GM12878 (cell line): ENCODE data around the gene COQ6. TPM values are rescaled to one million over a fixed set of nuclear protein-coding genes. Genes with fewer than 3 reads are reported as not detected.
"Not testable (repeated sequence)": the region's sequence is repeated elsewhere in the genome, so short reads cannot be mapped to it uniquely, and the experiment has no call there.

Experiments used
- ATAC-seq: fragments of 200-7000 bp; cut with Tn5 transposase; 3 replicates; pipeline ENCODE4 v1.9.1; 2020; ENCODE audit warnings: mild to moderate bottlenecking, moderate library complexity
- BruUV-seq: library from RNA; stranded (reverse); fragments of 400-500 nt; replicated peaks from 2 replicates; lab custom pipeline; 2021; lab: Mats Ljungman, UMichigan
- CTCF ChIA-PET: fragments of 300-600 bp; sonication (Branson Sonifier 250); formaldehyde crosslinking; extraction: SDS; loops from one replicate; lab custom pipeline; 2021; ENCODE audit warnings: inconsistent platforms; lab: Yijun Ruan, JAX
- POLR2A ChIA-PET: fragments of 350-600 bp; formaldehyde crosslinking; extraction: SDS; loops from one replicate; lab custom pipeline; 2021; ENCODE audit warnings: inconsistent platforms; lab: Charles Lee
- RAD21 ChIA-PET: fragments of 300-600 bp; sonication (Branson Sonifier 250); formaldehyde crosslinking; loops from one replicate; lab custom pipeline; 2023; ENCODE audit warnings: antibody characterized with exemption; ENCODE audit not compliant: unreplicated experiment; lab: Charles Lee
- SMC1A ChIA-PET: fragments of 300-600 bp; sonication (Branson Sonifier 250); formaldehyde crosslinking; loops from one replicate; lab custom pipeline; 2023; ENCODE audit not compliant: unreplicated experiment, uncharacterized antibody; lab: Charles Lee
- DNase-seq: peaks from one replicate; pipeline ENCODE4 v3.0.0-alpha.2; 2011; ENCODE audit warnings: low read depth, low spot score
- FAIRE-seq: peaks from 3 replicates; lab custom pipeline; 2011; peaks lifted over from hg19 to GRCh38; lab: Jason Lieb, UNC
- H2AFZ ChIP-seq: 2 replicates; pipeline ENCODE4 v1.6.0; 2011; ENCODE audit warnings: low read depth, low read length, control low read depth; ENCODE audit not compliant: control insufficient read depth
- H3K27ac ChIP-seq: 2 replicates; pipeline ENCODE4 v1.5.1; 2011; ENCODE audit warnings: control low read depth; ENCODE audit not compliant: control insufficient read depth, insufficient read depth
- H3K27me3 ChIP-seq, 2 experiments: replicated peaks in 1 of 2; 2 replicates each; pipeline versions ENCODE4 v1.6.0 to v1.6.1; 2011; ENCODE audit warnings: low read length in 1 of 2; ENCODE audit not compliant: control insufficient read depth in 2 of 2, insufficient read depth in 2 of 2
- H3K36me3 ChIP-seq, 2 experiments: 2 replicates each; pipeline ENCODE4 v1.5.1; 2011; ENCODE audit warnings: low read length in 1 of 2; ENCODE audit not compliant: control insufficient read depth in 2 of 2, insufficient read depth in 2 of 2
- H3K4me1 ChIP-seq: 2 replicates; pipeline ENCODE4 v1.6.1; 2011; ENCODE audit warnings: mild to moderate bottlenecking, low read length, moderate library complexity, mixed read lengths; ENCODE audit not compliant: control insufficient read depth, insufficient read depth
- H3K4me2 ChIP-seq: 2 replicates; pipeline ENCODE4 v1.6.0; 2011; ENCODE audit warnings: control low read depth; ENCODE audit not compliant: control insufficient read depth, insufficient read depth
- H3K4me3 ChIP-seq: fragments of 200-600 bp; sonication (generic); 2 replicates; pipeline ENCODE4 v1.5.1; 2016
- H3K79me2 ChIP-seq: 2 replicates; pipeline ENCODE4 v1.6.0; 2011; ENCODE audit warnings: low read length; ENCODE audit not compliant: control insufficient read depth, insufficient read depth
- H3K9ac ChIP-seq: 2 replicates; pipeline ENCODE4 v1.8.0; 2011; ENCODE audit warnings: low read length, control low read depth, mixed read lengths; ENCODE audit not compliant: control insufficient read depth, insufficient read depth
- H3K9me3 ChIP-seq: replicated peaks from 3 replicates; pipeline ENCODE4 v1.5.1; 2011; ENCODE audit warnings: mild to moderate bottlenecking, low read length; ENCODE audit not compliant: control insufficient read depth, insufficient read depth
- H4K20me1 ChIP-seq: 2 replicates; pipeline ENCODE4 v1.6.0; 2011; ENCODE audit not compliant: control insufficient read depth, insufficient read depth
- CREM ChIP-seq: IDR thresholded peaks from 2 replicates; pipeline ENCODE4 v1.6.1; 2014; ENCODE audit warnings: antibody characterized with exemption, low read depth
- EED ChIP-seq: sonication (generic); IDR thresholded peaks from 2 replicates; pipeline ENCODE4 v1.6.1; 2016; ENCODE audit warnings: antibody characterized with exemption, low read depth
- ELK1 ChIP-seq: IDR thresholded peaks from 2 replicates; pipeline ENCODE4 v1.6.1; 2012; ENCODE audit warnings: low read depth, low read length, improper control_type of control experiment
- IKZF1 ChIP-seq: fragments of 450-650 bp; conservative IDR thresholded peaks from 2 replicates; pipeline ENCODE4 v1.6.1; 2017; ENCODE audit warnings: antibody characterized with exemption, mild to moderate bottlenecking
- KAT2A ChIP-seq: conservative IDR thresholded peaks from 2 replicates; pipeline ENCODE4 v1.6.1; 2011; ENCODE audit warnings: low read depth, low read length; ENCODE audit not compliant: control insufficient read depth
- MXI1 ChIP-seq: fragments of 150-350 bp; IDR thresholded peaks from 2 replicates; pipeline ENCODE4 v1.6.1; 2011; ENCODE audit warnings: low read depth, mild to moderate bottlenecking, inconsistent platforms, low read length, improper control_type of control experiment
- NFXL1 ChIP-seq: fragments of 450-650 bp; IDR thresholded peaks from 2 replicates; pipeline ENCODE4 v1.6.1; 2017; ENCODE audit warnings: antibody characterized with exemption, mild to moderate bottlenecking, borderline replicate concordance
- POU2F2 ChIP-seq: IDR thresholded peaks from 3 replicates; pipeline ENCODE4 v1.6.1; 2011; ENCODE audit warnings: low read depth, mild to moderate bottlenecking, low read length, borderline replicate concordance
- RCOR1 ChIP-seq: conservative IDR thresholded peaks from 2 replicates; pipeline ENCODE4 v1.6.1; 2012; ENCODE audit warnings: low read depth, low read length, improper control_type of control experiment
- ZBED1 ChIP-seq: IDR thresholded peaks from 2 replicates; pipeline ENCODE4 v1.6.1; 2016; ENCODE audit warnings: borderline replicate concordance
- ZNF217 ChIP-seq: fragments of 450-650 bp; IDR thresholded peaks from 2 replicates; pipeline ENCODE4 v1.6.1; 2017; ENCODE audit warnings: antibody characterized with exemption, mild to moderate bottlenecking
- WGBS: methylation state at CpG from one replicate; pipeline ENCODE4 v1.1.6; 2016; ENCODE audit warnings: low lambda C conversion rate; ENCODE audit not compliant: insufficient replicate concordance, insufficient coverage; ENCODE audit errors: missing lambda C conversion rate; 5-methylcytosine and 5-hydroxymethylcytosine counted together
- in situ Hi-C: fragments of 300-500 bp; cut with MboI; formaldehyde crosslinking; loops from 9 replicates; pipeline ENCODE4 v1.14.3; 2018; ENCODE audit warnings: mixed read lengths
- intact Hi-C: fragments of 100-400 bp; cut with micrococcal nuclease; formaldehyde crosslinking; loops from one replicate; pipeline ENCODE4 v1.14.2; 2022; ENCODE audit not compliant: unreplicated experiment
- polyA plus RNA-seq, 11 experiments: library from polyadenylated mRNA; depleted of rRNA in 4 of 11; unstranded in 6 of 11; stranded (reverse) in 5 of 11; fragments of >200 nt; fragmentation: Nextera tagmentation in 4 of 11; fragmentation: Illumina TruSeq in 1 of 11; extraction: Ambion mirVana in 4 of 11; extraction: Trizol in 1 of 11; gene quantifications; 1 replicate in 1 of 11; 2 replicates in 10 of 11; pipeline versions ENCODE4 v1.2.1 to v1.2.3, GENCODE V29; 2011 to 2016; ENCODE audit warnings: inconsistent platforms in 2 of 11, missing spikeins in 2 of 11, low read depth in 1 of 11
- total RNA-seq, 4 experiments: library from RNA; depleted of rRNA in 3 of 4; stranded (reverse); fragments of >200 nt in 3 of 4; fragmentation: Illumina TruSeq in 1 of 4; extraction: Trizol in 1 of 4; gene quantifications; 2 replicates each; pipeline versions ENCODE4 v1.2.1 to v1.2.3, GENCODE V29; 2013 to 2021

The COQ6 gene
- total and polyA plus RNA-seq, 10 of the 15 experiments (the other 5 are each of a cell fraction or from before 2014, with no cell fraction given) = 5.4 to 45.5 (median 19.1) TPM

- CTCF ChIA-PET, H3K4me2 ChIP-seq, H3K4me1 ChIP-seq, H3K4me3 ChIP-seq, H3K27me3 ChIP-seq, ATAC-seq, H3K9ac ChIP-seq, H3K36me3 ChIP-seq, RAD21 ChIA-PET, H3K79me2 ChIP-seq, intact Hi-C loops, DNase-seq, H3K9me3 ChIP-seq, FAIRE-seq, BruUV-seq, H4K20me1 ChIP-seq, H2AFZ ChIP-seq, in situ Hi-C loops, H3K27ac ChIP-seq: not testable (repeated sequence)
- ChIA-PET SMC1A (interaction anchor here (2.2 kb wide), 1 partner anchor 7 kb away, joined by 7 read pairs; no protein-coding TSS in a partner anchor), POLR2A (interaction anchor here (0.6 kb wide), 1 partner anchor 32 kb away, joined by 3 read pairs; no protein-coding TSS in a partner anchor)
- 91% methylated on average over 7 of the region's 7 CpGs for WGBS
Observed at GRCh38 chr14:73994926-73995325, 44.8 kb downstream of the COQ6 start.

GRCh38 chr14:73995977-73996378, 45.9 kb downstream of the COQ6 start:
- TF ChIP-seq EED (no peak), KAT2A (no peak), ZBED1 (no peak), ELK1 (no peak), RCOR1 (no peak), IKZF1 (no peak), MXI1 (no peak), POU2F2 (no peak), NFXL1 (no peak), CREM (no peak), ZNF217 (no peak)
- H3K36me3 ChIP-seq = peaks cover 0 to 3% of the 10 kb centered on the region in 2 experiments; a peak in 2 of 4 replicates
- POLR2A ChIA-PET = no interaction called here
- no peak overlapping the region for H3K4me3 ChIP-seq
- H3K27me3 ChIP-seq = no peaks in the 10 kb centered on the region
- intact Hi-C loops = no loop called here
- CTCF ChIA-PET = no interaction called here
- no peak overlapping the region for H3K9ac ChIP-seq
- H3K4me2 ChIP-seq = no peak overlapping the region
- BruUV-seq = no TSS peak
- H4K20me1 ChIP-seq = no peaks in the 10 kb centered on the region
- in situ Hi-C loops = no loop called here
- H2AFZ ChIP-seq = no peak overlapping the region
- ATAC-seq (no peak), DNase-seq (no peak), FAIRE-seq (no peak)
- no peaks in the 10 kb centered on the region for H3K4me1 ChIP-seq
- H3K9me3 ChIP-seq = no peaks in the 10 kb centered on the region
- H3K27ac ChIP-seq = no peak overlapping the region
- RAD21 ChIA-PET = no interaction called here
- SMC1A ChIA-PET = no interaction called here
- H3K79me2 ChIP-seq = no peaks in the 10 kb centered on the region
- 90% methylated on average over 8 of the region's 8 CpGs for WGBS
